ENCODE results near the gene MAEA. TPM values are rescaled to one million over a fixed set of nuclear protein-coding genes. Genes with fewer than 3 reads are reported as not detected.

MAEA gene
- total RNA-seq, 4 donors from 2014 or later = 33.1 to 60.1 (median 50.5) TPM

- TF ChIP-seq CTCF (IDR thresholded peaks at IDR 0.05; ENCODE audit: low read depth) = no peak
Measured at GRCh38 chr4:1294424-1294823, 4.7 kb downstream of the MAEA start.

- TF ChIP-seq CTCF (IDR thresholded peaks at IDR 0.05; ENCODE audit: low read depth) = no peak
Measured at GRCh38 chr4:1294891-1295290, 5.2 kb downstream of the MAEA start.

GRCh38 chr4:1295405-1296055 is 5.8 kb downstream of the MAEA start:
- TF ChIP-seq CTCF (IDR thresholded peaks at IDR 0.05; ENCODE audit: low read depth) = no peak

- no peak for TF ChIP-seq CTCF (IDR thresholded peaks at IDR 0.05; ENCODE audit: low read depth)
Measured at GRCh38 chr4:1296324-1297022, 6.8 kb downstream of the MAEA start.

- no peak for TF ChIP-seq CTCF (IDR thresholded peaks at IDR 0.05; ENCODE audit: low read depth)
Measured at GRCh38 chr4:1297023-1297395, 7.3 kb downstream of the MAEA start.

GRCh38 chr4:1297456-1298325 is 8.0 kb downstream of the MAEA start:
- TF ChIP-seq CTCF (IDR thresholded peaks at IDR 0.05; ENCODE audit: low read depth) = no peak

GRCh38 chr4:1298461-1298860 is 8.8 kb downstream of the MAEA start:
- no peak for TF ChIP-seq CTCF (IDR thresholded peaks at IDR 0.05; ENCODE audit: low read depth)
